CD14-positive monocyte (primary cell): ENCODE data around the gene ALDH18A1. TPM values are rescaled to one million over a fixed set of nuclear protein-coding genes. Genes with fewer than 3 reads are reported as not detected.

Experiments used
- DNase-seq, 3 donors: peaks; one replicate each; pipeline ENCODE4 v3.0.0-alpha.2; 2011 to 2022
- H2AFZ ChIP-seq: 2 replicates; pipeline ENCODE4 v1.6.0; 2012; ENCODE audit warnings: mild to moderate bottlenecking, low read depth, low read length, inconsistent platforms; ENCODE audit not compliant: insufficient read depth, poor library complexity, severe bottlenecking
- H3K27ac ChIP-seq, 2 donors: 1 replicate in 1 of 2; 2 replicates in 1 of 2; pipeline ENCODE4 v1.5.1; 2012 to 2013; ENCODE audit warnings: low read length in 2 of 2, control low read depth in 1 of 2, inconsistent platforms in 1 of 2, low read depth in 1 of 2, mild to moderate bottlenecking in 1 of 2
- H3K27me3 ChIP-seq, 2 donors: one replicate each; pipeline versions ENCODE4 v1.6.0 to v1.6.1; 2011 to 2013; ENCODE audit warnings: low read length in 2 of 2; ENCODE audit not compliant: control insufficient read depth in 2 of 2, insufficient read depth in 2 of 2
- H3K36me3 ChIP-seq, 2 donors: replicated peaks in 1 of 2; 1 replicate in 1 of 2; 2 replicates in 1 of 2; pipeline versions ENCODE4 v1.5.1 to v1.6.1; 2012 to 2013; ENCODE audit warnings: low read length in 2 of 2, control low read depth in 1 of 2, inconsistent platforms in 1 of 2, mild to moderate bottlenecking in 1 of 2; ENCODE audit not compliant: insufficient read depth in 2 of 2, control insufficient read depth in 1 of 2
- H3K4me1 ChIP-seq, 2 donors: 1 replicate in 1 of 2; 2 replicates in 1 of 2; pipeline versions ENCODE4 v1.5.1 to v1.6.1; 2012 to 2013; ENCODE audit warnings: low read length in 2 of 2, control low read depth in 1 of 2, inconsistent platforms in 1 of 2, mild to moderate bottlenecking in 1 of 2, moderate library complexity in 1 of 2; ENCODE audit not compliant: insufficient read depth in 2 of 2, control insufficient read depth in 1 of 2
- H3K4me2 ChIP-seq: replicated peaks from 2 replicates; pipeline ENCODE3; 2012; ENCODE audit warnings: low read length, moderate library complexity, mild to moderate bottlenecking; ENCODE audit not compliant: poor library complexity, severe bottlenecking; ENCODE audit errors: extremely low read depth
- H3K4me3 ChIP-seq, 3 experiments: fragments of 200-600 bp in 1 of 3; sonication (generic) in 1 of 3; replicated peaks in 1 of 3; 1 replicate in 2 of 3; 2 replicates in 1 of 3; pipeline ENCODE4 v1.5.1; 2011 to 2013; ENCODE audit warnings: low read length in 3 of 3, mild to moderate bottlenecking in 3 of 3, control low read depth in 2 of 3, low read depth in 2 of 3, inconsistent platforms in 1 of 3, moderate library complexity in 1 of 3
- H3K79me2 ChIP-seq: 2 replicates; pipeline ENCODE4 v1.6.0; 2012; ENCODE audit warnings: mild to moderate bottlenecking, control low read depth, inconsistent platforms, low read length, moderate library complexity; ENCODE audit not compliant: insufficient read depth
- H3K9ac ChIP-seq: 2 replicates; pipeline ENCODE4 v1.6.0; 2017; ENCODE audit warnings: low read length, mild to moderate bottlenecking; ENCODE audit not compliant: insufficient read depth, poor library complexity, severe bottlenecking
- H3K9me3 ChIP-seq, 2 donors: replicated peaks in 1 of 2; 1 replicate in 1 of 2; 2 replicates in 1 of 2; pipeline versions ENCODE4 v1.5.1 to v1.6.1; 2012 to 2013; ENCODE audit warnings: low read length in 2 of 2, control low read depth in 1 of 2; ENCODE audit not compliant: control insufficient read depth in 1 of 2, insufficient read depth in 1 of 2
- H4K20me1 ChIP-seq: 2 replicates; pipeline ENCODE4 v1.6.0; 2012; ENCODE audit warnings: mild to moderate bottlenecking, low read length, control low read depth, moderate library complexity; ENCODE audit not compliant: insufficient read depth
- H3K27ac Mint-ChIP-seq, 7 donors: one replicate each; pipeline ENCODE4 v1.8.0; 2020; ENCODE audit warnings: mild to moderate bottlenecking in 7 of 7, mixed read lengths in 7 of 7, moderate library complexity in 6 of 7, inconsistent platforms in 2 of 7
- H3K27me3 Mint-ChIP-seq, 3 donors: one replicate each; pipeline ENCODE4 v1.8.0; 2021 to 2022; ENCODE audit warnings: low read depth in 3 of 3, mild to moderate bottlenecking in 3 of 3, mixed read lengths in 3 of 3, moderate library complexity in 3 of 3, inconsistent platforms in 1 of 3
- H3K36me3 Mint-ChIP-seq, 2 donors: one replicate each; pipeline ENCODE4 v1.8.0; 2020; ENCODE audit warnings: mixed read lengths in 2 of 2, inconsistent platforms in 1 of 2, mild to moderate bottlenecking in 1 of 2
- H3K4me1 Mint-ChIP-seq: one replicate; pipeline ENCODE4 v1.8.0; 2020; ENCODE audit warnings: mild to moderate bottlenecking, mixed read lengths
- H3K4me3 Mint-ChIP-seq, 2 donors: one replicate each; pipeline ENCODE4 v1.8.0; 2020; ENCODE audit warnings: mild to moderate bottlenecking in 2 of 2, mixed read lengths in 2 of 2, moderate library complexity in 1 of 2
- H3K9me3 Mint-ChIP-seq, 7 donors: one replicate each; pipeline ENCODE4 v1.8.0; 2020 to 2022; ENCODE audit warnings: mixed read lengths in 7 of 7, mild to moderate bottlenecking in 6 of 7, moderate library complexity in 6 of 7, inconsistent platforms in 2 of 7
- WGBS: methylation state at CpG from one replicate; pipeline ENCODE4 v1.1.5; 2013; ENCODE audit warnings: missing lambda C conversion rate; ENCODE audit not compliant: insufficient coverage; 5-methylcytosine and 5-hydroxymethylcytosine counted together
- intact Hi-C, 2 donors: fragments of 100-400 bp; cut with micrococcal nuclease; formaldehyde crosslinking; loops; one replicate each; pipeline versions ENCODE4 v1.15.0 to v1.15.1; 2023
- polyA plus RNA-seq, 3 donors: library from polyadenylated mRNA; depleted of rRNA in 1 of 3; unstranded in 2 of 3; stranded (reverse) in 1 of 3; fragments of 300-500 nt in 2 of 3; fragments of >200 nt in 1 of 3; fragmentation: Illumina TruSeq in 2 of 3; gene quantifications; 1 replicate in 2 of 3; 2 replicates in 1 of 3; pipeline ENCODE4 v1.2.3, GENCODE V29; 2012 to 2021
- TF ChIP-seq, protein P1 (sequence below): fragments of 200-600 bp; IDR thresholded peaks from one replicate; pipeline ENCODE4 v1.8.0; 2022; ENCODE audit warnings: antibody characterized with exemption, mild to moderate bottlenecking

Gene ALDH18A1
- polyA plus RNA-seq, 3 donors, result 1.7 to 2.6 (median 2.6) TPM

DNA sequence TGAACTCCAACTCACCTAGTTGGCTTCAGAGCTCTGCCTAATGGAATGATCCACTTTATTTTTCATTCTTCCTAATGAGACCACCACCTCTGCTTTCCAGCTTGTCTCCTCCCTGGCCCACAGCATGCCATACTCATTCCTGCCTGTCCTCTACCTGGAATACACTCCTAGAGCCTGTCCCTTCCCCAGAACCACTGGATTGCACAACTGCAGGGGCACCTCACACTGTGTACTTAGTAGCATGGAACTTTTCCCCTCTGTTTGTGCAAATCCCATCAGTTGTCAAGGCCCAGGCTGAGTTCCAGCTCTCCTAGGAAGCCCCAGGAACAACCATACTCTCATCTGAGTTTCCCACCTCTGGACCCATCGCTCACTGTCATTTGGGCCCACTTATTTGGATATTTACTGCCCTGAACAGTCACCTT is 15.6 kb downstream of the ALDH18A1 start:
- H3K4me2 ChIP-seq, result no peak overlapping the region
- no peak overlapping the region for H2AFZ ChIP-seq
- peaks cover 11 to 49% of the 10 kb centered on the region in 2 donors for H3K36me3 ChIP-seq
- H3K79me2 ChIP-seq, result no peaks in the 10 kb centered on the region
- H4K20me1 ChIP-seq, result no peaks in the 10 kb centered on the region
- Mint-ChIP-seq H3K27ac (no peak overlapping the region), H3K27me3 (peaks cover 0 to 3% (median 0%) of the 10 kb centered on the region in 3 donors), H3K4me1 (no peaks in the 10 kb centered on the region), H3K4me3 (no peak overlapping the region), H3K9me3 (no peaks in the 10 kb centered on the region), H3K36me3 (peaks cover 40 to 55% of the 10 kb centered on the region in 2 donors)
- no peaks in the 10 kb centered on the region for H3K4me1 ChIP-seq
- no peak overlapping the region for H3K4me3 ChIP-seq
- TF ChIP-seq, protein P1, sequence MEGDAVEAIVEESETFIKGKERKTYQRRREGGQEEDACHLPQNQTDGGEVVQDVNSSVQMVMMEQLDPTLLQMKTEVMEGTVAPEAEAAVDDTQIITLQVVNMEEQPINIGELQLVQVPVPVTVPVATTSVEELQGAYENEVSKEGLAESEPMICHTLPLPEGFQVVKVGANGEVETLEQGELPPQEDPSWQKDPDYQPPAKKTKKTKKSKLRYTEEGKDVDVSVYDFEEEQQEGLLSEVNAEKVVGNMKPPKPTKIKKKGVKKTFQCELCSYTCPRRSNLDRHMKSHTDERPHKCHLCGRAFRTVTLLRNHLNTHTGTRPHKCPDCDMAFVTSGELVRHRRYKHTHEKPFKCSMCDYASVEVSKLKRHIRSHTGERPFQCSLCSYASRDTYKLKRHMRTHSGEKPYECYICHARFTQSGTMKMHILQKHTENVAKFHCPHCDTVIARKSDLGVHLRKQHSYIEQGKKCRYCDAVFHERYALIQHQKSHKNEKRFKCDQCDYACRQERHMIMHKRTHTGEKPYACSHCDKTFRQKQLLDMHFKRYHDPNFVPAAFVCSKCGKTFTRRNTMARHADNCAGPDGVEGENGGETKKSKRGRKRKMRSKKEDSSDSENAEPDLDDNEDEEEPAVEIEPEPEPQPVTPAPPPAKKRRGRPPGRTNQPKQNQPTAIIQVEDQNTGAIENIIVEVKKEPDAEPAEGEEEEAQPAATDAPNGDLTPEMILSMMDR, result no peak
- no peak for DNase-seq
- H3K9me3 ChIP-seq, result no peaks in the 10 kb centered on the region
- H3K27me3 ChIP-seq, result no peaks in the 10 kb centered on the region
- no peak overlapping the region for H3K27ac ChIP-seq
- 100% methylated on average over 1 of the region's 1 CpG for WGBS
- intact Hi-C loops, result no loop called here
- H3K9ac ChIP-seq, result no peak overlapping the region

DNA sequence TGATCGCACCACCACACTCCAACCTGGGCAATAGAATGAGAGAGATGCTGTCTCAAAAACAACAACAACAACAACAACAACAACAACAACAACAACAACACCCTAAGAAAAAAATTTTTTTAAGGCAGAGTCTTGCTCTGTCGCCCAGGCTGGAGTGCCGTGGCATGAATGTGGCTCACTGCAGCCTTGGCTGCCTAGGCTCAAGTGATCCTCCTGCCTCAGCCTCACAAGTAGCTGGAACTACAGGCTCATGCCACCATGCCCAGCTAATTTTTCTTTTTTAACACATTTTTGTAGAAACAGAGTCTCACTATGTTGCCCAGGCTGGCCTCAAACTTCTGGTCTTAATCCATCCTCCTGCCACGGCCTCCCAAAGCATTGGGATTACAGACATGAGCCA is 18.6 kb downstream of the ALDH18A1 start:
- Histone ChIP-seq H3K4me2 (no peak overlapping the region), H3K9me3 (no peaks in the 10 kb centered on the region), H4K20me1 (no peaks in the 10 kb centered on the region), H3K4me1 (no peaks in the 10 kb centered on the region), H3K36me3 (peaks cover 17 to 62% of the 10 kb centered on the region in 2 donors), H3K79me2 (no peaks in the 10 kb centered on the region), H3K9ac (no peak overlapping the region), H2AFZ (no peak overlapping the region), H3K27ac (no peak overlapping the region), H3K4me3 (no peak overlapping the region), H3K27me3 (no peaks in the 10 kb centered on the region)
- Mint-ChIP-seq H3K9me3 (no peaks in the 10 kb centered on the region), H3K27ac (no peak overlapping the region), H3K36me3 (peaks cover 52 to 74% of the 10 kb centered on the region in 2 donors), H3K4me1 (no peaks in the 10 kb centered on the region), H3K27me3 (peaks cover 0 to 3% (median 0%) of the 10 kb centered on the region in 3 donors), H3K4me3 (no peak overlapping the region)
- TF ChIP-seq, protein P1, result no peak
- DNase-seq, result no peak
- intact Hi-C loops, result no loop called here
- WGBS, result 95% methylated on average over 3 of the region's 4 CpGs
